Measurements from ENCODE around the gene OR1L4.

The OR1L4 gene, protein sequence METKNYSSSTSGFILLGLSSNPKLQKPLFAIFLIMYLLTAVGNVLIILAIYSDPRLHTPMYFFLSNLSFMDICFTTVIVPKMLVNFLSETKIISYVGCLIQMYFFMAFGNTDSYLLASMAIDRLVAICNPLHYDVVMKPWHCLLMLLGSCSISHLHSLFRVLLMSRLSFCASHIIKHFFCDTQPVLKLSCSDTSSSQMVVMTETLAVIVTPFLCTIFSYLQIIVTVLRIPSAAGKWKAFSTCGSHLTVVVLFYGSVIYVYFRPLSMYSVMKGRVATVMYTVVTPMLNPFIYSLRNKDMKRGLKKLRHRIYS

GRCh38 chr9:122723690-122724089, at the start of gene OR1L4:
Gene OR1L4 (plus strand): TSS chr9:122723990. CDS start chr9:122723990, 0 bp downstream.
- no peak for DNase-seq (ENCODE audit: low read depth in 2 of 2)

GRCh38 chr9:122684851-122685250, 38.9 kb upstream of the OR1L4 start:
- DNase-seq (ENCODE audit: low read depth in 2 of 2), result no peak

DNA sequence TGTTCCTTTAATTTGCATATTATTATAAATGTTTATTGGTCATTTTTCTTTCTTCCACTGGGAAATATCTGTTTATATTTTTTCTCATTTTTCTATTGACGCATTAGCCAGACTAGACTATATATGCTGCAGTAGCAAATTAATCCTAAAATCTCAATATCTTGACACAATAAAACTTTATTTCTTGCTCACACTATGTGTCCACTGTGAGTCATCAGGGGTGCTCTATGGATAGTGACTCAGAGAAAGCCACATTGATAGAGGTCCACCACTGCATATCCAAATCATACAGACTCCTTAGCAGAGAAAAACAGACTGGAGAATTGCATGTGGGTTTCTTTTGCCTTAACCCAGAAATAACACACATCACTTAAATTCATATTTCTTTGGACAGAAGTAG, 28.1 kb upstream of the OR1L4 start:
- no peak for DNase-seq (ENCODE audit: low read depth in 2 of 2)

- DNase-seq (ENCODE audit: low read depth in 2 of 2), result no peak
These were observed 5.8 kb upstream of the OR1L4 start for GRCh38 chr9:122718038-122718437.

DNA sequence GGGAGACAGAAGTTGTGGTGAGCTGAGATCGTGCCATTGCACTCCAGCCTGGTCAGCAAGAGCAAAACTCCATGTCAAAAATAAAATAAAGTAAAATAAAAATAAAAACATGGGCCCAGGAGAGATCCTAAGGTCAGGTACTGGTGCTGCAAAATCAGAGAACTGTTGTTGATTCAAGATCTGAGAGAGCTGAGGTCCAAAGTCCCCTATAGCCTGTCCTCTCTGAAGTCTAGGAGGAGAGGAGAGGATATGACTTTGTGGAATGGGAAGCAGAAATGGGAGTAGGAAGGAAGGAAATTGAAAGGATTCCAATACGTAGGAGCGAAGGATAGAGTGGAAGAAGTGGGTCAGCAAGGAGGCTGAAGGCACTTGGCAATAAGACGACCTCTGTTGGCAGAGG, 4.6 kb upstream of the OR1L4 start:
- DNase-seq (ENCODE audit: low read depth in 2 of 2), result no peak

DNA sequence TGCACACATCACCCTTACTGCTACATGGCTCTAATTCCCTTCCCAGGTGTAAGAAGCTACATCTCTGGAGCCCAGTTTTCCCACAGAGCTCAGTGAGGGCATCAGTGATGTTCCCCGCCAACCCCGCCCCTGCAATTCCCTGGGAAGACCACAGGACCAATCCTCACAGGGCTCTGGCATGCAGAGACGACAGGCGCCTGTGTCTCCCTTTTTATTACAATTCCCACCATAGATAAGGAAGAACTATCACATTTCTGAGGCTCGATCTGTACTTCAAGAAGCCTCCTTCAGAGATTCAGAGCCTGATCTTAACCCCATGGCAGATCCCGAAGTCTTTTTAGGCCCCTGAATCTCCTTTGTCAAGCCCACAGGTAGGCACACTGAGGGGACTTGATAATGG, 18.2 kb downstream of the OR1L4 start, which contains the start of gene OR1L6:
OR1L6 (plus strand) TSS at position 301 of the 400 bp plus-strand sequence. CDS start 7,545 bp downstream, outside the sequence.
- no peak for DNase-seq (ENCODE audit: low read depth in 2 of 2)

DNA sequence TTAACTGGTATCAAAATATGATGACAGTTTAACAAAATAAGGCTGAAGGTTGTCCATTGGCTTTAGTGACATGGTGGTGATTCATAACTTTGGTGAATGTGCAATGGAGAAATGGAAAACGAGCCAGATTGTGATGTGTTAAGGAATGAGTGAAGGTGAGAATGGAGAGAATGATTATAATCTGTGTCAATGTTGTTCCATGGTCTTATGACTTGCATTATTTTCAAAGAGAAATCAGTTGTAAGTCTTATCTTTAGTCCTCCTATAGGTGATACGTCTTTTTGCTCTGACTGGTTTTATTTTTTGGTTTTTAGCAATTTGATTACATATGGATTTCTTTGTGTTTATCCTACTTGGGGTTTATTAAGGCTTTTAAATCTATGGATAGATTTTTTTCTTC, 31.0 kb downstream of the OR1L4 start:
- no peak for DNase-seq (ENCODE audit: low read depth in 2 of 2)

GRCh38 chr9:122767817-122768216, 44.0 kb downstream of the OR1L4 start:
- DNase-seq (ENCODE audit: low read depth in 2 of 2), result no peak

Measured in activated CD4-positive, alpha-beta T cell treated with anti-CD3 and anti-CD28 coated beads for 24 hours (primary cell).